ENCODE results near the gene ZFP42.
"Not testable (repeated sequence)": the region's sequence is repeated elsewhere in the genome, so short reads cannot be mapped to it uniquely, and the experiment has no call there.

The ZFP42 gene

GRCh38 chr4:187995322-187996207, at the start of gene ZFP42:
TSS of gene ZFP42 (plus strand) at chr4:187995771. CDS start at chr4:188002808, 7,037 bp downstream.
- DNase-seq: no peak

- no peak for DNase-seq
Measured at GRCh38 chr4:187961171-187961570, 34.4 kb upstream of the ZFP42 start.

GRCh38 chr4:187961961-187962360, 33.6 kb upstream of the ZFP42 start:
- DNase-seq: no peak

- no peak for DNase-seq
Measured at GRCh38 chr4:187962926-187963325, 32.6 kb upstream of the ZFP42 start.

GRCh38 chr4:187965726-187966125, 29.8 kb upstream of the ZFP42 start:
- DNase-seq: no peak

- DNase-seq: no peak
Measured at GRCh38 chr4:187972135-187972534, 23.4 kb upstream of the ZFP42 start.

- no peak for DNase-seq
Measured at GRCh38 chr4:187983746-187984145, 11.8 kb upstream of the ZFP42 start.

GRCh38 chr4:187992971-187993370, 2.6 kb upstream of the ZFP42 start:
- DNase-seq: no peak

GRCh38 chr4:187993827-187994226, 1.7 kb upstream of the ZFP42 start:
- no peak for DNase-seq

- DNase-seq: no peak
Measured at GRCh38 chr4:187996502-187997177, 1.1 kb downstream of the ZFP42 start.

- not testable (repeated sequence) for DNase-seq
Measured at GRCh38 chr4:187997991-187998390, 2.4 kb downstream of the ZFP42 start.

GRCh38 chr4:187999406-187999932, 3.9 kb downstream of the ZFP42 start:
- no peak for DNase-seq

- DNase-seq: no peak
Measured at GRCh38 chr4:188002323-188002722, 6.8 kb downstream of the ZFP42 start.

- DNase-seq: no peak
Measured at GRCh38 chr4:188002751-188003150, 7.2 kb downstream of the ZFP42 start.

- no peak for DNase-seq
Measured at GRCh38 chr4:188005561-188005960, 10.0 kb downstream of the ZFP42 start.

GRCh38 chr4:188006285-188006848, 10.8 kb downstream of the ZFP42 start:
- no peak for DNase-seq

- no peak for DNase-seq
Measured at GRCh38 chr4:188008377-188008776, 12.8 kb downstream of the ZFP42 start.

GRCh38 chr4:188012426-188012945, 16.9 kb downstream of the ZFP42 start:
- DNase-seq: no peak

GRCh38 chr4:188015025-188015940, 19.7 kb downstream of the ZFP42 start:
- DNase-seq: no peak

- no peak for DNase-seq
Measured at GRCh38 chr4:188016754-188017153, 21.2 kb downstream of the ZFP42 start.

GRCh38 chr4:188018262-188018661, 22.7 kb downstream of the ZFP42 start:
- no peak for DNase-seq

GRCh38 chr4:188021548-188022249, 26.1 kb downstream of the ZFP42 start:
- DNase-seq: no peak

All from NCI-H2081 treated with DMSO at 0.1 percent for 48 hours (cell line).